T-cell (primary cell): ENCODE measurements around the gene TRIM26. TPM values are rescaled to one million over a fixed set of nuclear protein-coding genes. Genes with fewer than 3 reads are reported as not detected.

Experiments used
- ATAC-seq, 4 experiments: fragments of 200-7000 bp in 3 of 4; fragments of 150-1000 bp in 1 of 4; cut with Tn5 transposase; replicated peaks in 1 of 4; 1 replicate in 3 of 4; 2 replicates in 1 of 4; pipeline ENCODE4 v1.10.0; 2021; ENCODE audit warnings: moderate library complexity in 3 of 4, mild to moderate bottlenecking in 2 of 4, moderate number of reproducible peaks in 1 of 4
- CTCF ChIA-PET, 2 donors: fragments of 300-600 bp; sonication (Branson Sonifier 250); formaldehyde crosslinking; loops; one replicate each; lab custom pipeline; 2022; ENCODE audit warnings: antibody characterized with exemption in 2 of 2; lab: Charles Lee
- POLR2A ChIA-PET, 2 donors: fragments of 300-600 bp; sonication (Branson Sonifier 250); formaldehyde crosslinking; loops; one replicate each; lab custom pipeline; 2022; ENCODE audit warnings: antibody characterized with exemption in 2 of 2; lab: Charles Lee
- DNase-seq, 35 experiments: peaks; one replicate each; pipeline versions ENCODE4 v3.0.0 to v3.0.0-alpha.2; 2013 to 2023
- H3K27ac ChIP-seq: one replicate; pipeline ENCODE4 v1.5.1; 2013; ENCODE audit warnings: low read length
- H3K27me3 ChIP-seq, 2 experiments: replicated peaks in 1 of 2; 1 replicate in 1 of 2; 2 replicates in 1 of 2; pipeline versions ENCODE4 v1.6.1 to v1.7.0; 2013; ENCODE audit warnings: low read length in 1 of 2, mixed read lengths in 1 of 2; ENCODE audit not compliant: control insufficient read depth in 2 of 2, insufficient read depth in 2 of 2; ENCODE audit errors: extremely low read depth in 1 of 2
- H3K36me3 ChIP-seq, 2 donors: 1 replicate in 1 of 2; 2 replicates in 1 of 2; pipeline versions ENCODE4 v1.6.1 to v1.7.0; 2013; ENCODE audit warnings: low read length in 1 of 2; ENCODE audit not compliant: control insufficient read depth in 2 of 2, insufficient read depth in 1 of 2; ENCODE audit errors: extremely low read depth in 1 of 2
- H3K4me1 ChIP-seq, 2 experiments: 1 replicate in 1 of 2; 2 replicates in 1 of 2; pipeline versions ENCODE4 v1.6.1 to v1.7.0; 2013; ENCODE audit warnings: low read length in 2 of 2, mixed read lengths in 1 of 2; ENCODE audit not compliant: insufficient read depth in 2 of 2, control insufficient read depth in 1 of 2; ENCODE audit errors: extremely low read depth in 1 of 2
- H3K4me3 ChIP-seq, 2 donors: 1 replicate in 1 of 2; 2 replicates in 1 of 2; pipeline versions ENCODE4 v1.5.1 to v1.7.0; 2013; ENCODE audit warnings: mild to moderate bottlenecking in 2 of 2, low read length in 1 of 2, moderate library complexity in 1 of 2; ENCODE audit not compliant: control insufficient read depth in 1 of 2; ENCODE audit errors: extremely low read depth in 1 of 2
- H3K9me3 ChIP-seq: 2 replicates; pipeline ENCODE4 v1.7.0; 2013
- H3K27ac Mint-ChIP-seq, 2 donors: one replicate each; pipeline ENCODE4 v1.8.0; 2020 to 2021; ENCODE audit warnings: mild to moderate bottlenecking in 2 of 2, mixed read lengths in 2 of 2
- H3K27me3 Mint-ChIP-seq, 2 donors: one replicate each; pipeline ENCODE4 v1.8.0; 2021 to 2022; ENCODE audit warnings: mixed read lengths in 2 of 2
- H3K36me3 Mint-ChIP-seq: one replicate; pipeline ENCODE4 v1.8.0; 2021; ENCODE audit warnings: mixed read lengths
- H3K4me1 Mint-ChIP-seq, 3 donors: one replicate each; pipeline ENCODE4 v1.8.0; 2020 to 2022; ENCODE audit warnings: mixed read lengths in 3 of 3, mild to moderate bottlenecking in 1 of 3
- H3K4me3 Mint-ChIP-seq, 3 donors: one replicate each; pipeline ENCODE4 v1.8.0; 2020 to 2022; ENCODE audit warnings: mild to moderate bottlenecking in 3 of 3, mixed read lengths in 3 of 3, moderate library complexity in 3 of 3
- H3K9me3 Mint-ChIP-seq, 3 donors: one replicate each; pipeline ENCODE4 v1.8.0; 2020 to 2022; ENCODE audit warnings: mixed read lengths in 3 of 3
- WGBS: methylation state at CpG from one replicate; pipeline ENCODE4 v1.1.5; 2013; ENCODE audit warnings: missing lambda C conversion rate; ENCODE audit not compliant: insufficient coverage; 5-methylcytosine and 5-hydroxymethylcytosine counted together
- total RNA-seq, 35 experiments: library from RNA in 6 of 35; stranded (reverse) in 6 of 35; fragments of 120-200 nt in 1 of 35; gene quantifications; one replicate each; pipeline versions ENCODE4 v1.2.1 to v1.2.4 and lab custom pipeline; 2013 to 2026

Gene TRIM26
- total RNA-seq, 5 donors from 2014 or later (not counting 1 experiment from before 2014, with no cell fraction given), result 46.4 to 57.4 (median 54.1) TPM

DNA sequence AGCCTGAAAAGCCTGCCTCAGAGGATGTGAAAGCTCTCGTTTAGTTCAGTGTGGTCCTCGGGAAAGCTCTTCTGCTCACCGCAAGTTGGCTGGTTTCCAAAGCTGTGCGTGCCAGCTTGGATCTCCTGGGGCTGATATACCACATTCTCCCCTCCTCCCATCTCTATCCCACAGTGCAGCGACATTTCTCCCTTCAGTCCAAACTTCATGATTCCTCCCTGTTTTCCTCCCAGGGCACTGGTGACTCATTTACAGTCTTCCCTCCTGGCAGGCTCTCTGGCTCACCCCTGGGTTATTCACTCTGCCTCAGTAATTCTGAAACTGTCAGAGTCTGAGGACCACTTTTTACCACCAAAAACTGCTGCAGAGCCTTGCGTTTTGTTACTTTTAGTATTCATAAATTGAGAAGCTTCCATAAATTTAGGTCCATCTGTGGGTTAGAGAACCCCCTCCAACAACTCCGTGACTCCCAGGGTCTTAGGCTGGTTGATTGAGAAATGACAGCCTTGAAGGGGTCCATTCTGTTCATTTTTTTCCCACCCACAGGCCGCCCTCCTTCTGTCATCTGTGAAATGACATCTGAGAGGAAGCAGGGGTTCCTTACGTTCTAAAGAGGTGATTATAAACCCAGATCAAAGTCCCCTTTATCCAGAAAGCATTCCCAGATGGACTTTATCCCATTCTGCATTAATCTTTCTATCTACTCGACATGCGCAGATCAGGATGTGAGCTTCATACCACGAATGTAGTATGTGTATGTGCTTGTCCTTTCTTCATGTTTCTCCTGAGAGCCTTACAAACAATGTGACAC is 58.3 kb downstream of the TRIM26 start:
- Mint-ChIP-seq H3K36me3 (no peaks in the 10 kb centered on the region), H3K9me3 (no peaks in the 10 kb centered on the region), H3K27ac (no peak overlapping the region), H3K27me3 (peaks cover 36 to 38% of the 10 kb centered on the region in 2 donors), H3K4me3 (no peak overlapping the region), H3K4me1 (peaks cover 0 to 4% (median 4%) of the 10 kb centered on the region in 3 donors)
- ATAC-seq (no peak), DNase-seq (no peak)
- Histone ChIP-seq H3K27me3 (peaks cover 0 to 28% of the 10 kb centered on the region in 2 experiments), H3K4me1 (no peaks in the 10 kb centered on the region), H3K27ac (no peak overlapping the region), H3K9me3 (no peaks in the 10 kb centered on the region), H3K36me3 (no peaks in the 10 kb centered on the region), H3K4me3 (no peak overlapping the region)
- CTCF ChIA-PET, result no interaction called here
- WGBS, result 87% methylated on average over 5 of the region's 12 CpGs
- POLR2A ChIA-PET, result no interaction called here

DNA sequence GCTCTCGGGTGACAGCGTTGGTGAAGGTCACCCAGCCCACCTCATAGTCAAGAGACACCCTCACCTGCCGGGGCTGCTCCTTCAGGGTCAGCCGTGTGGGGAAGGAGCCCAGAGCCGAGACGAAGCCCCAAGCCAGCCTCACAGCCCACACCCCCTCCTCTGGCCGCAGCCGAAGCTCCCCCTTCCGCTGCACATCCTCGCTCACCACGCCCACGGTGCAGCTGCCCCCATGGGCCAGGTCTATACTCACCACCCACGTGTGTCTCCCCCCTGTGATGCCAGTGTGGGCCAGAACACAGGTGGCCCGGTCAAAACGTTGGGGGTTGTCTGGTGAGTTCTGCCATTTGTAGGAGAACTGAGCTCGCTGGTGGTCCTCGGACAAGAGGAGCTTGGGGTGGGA is 59.1 kb downstream of the TRIM26 start:
- Mint-ChIP-seq H3K36me3 (no peaks in the 10 kb centered on the region), H3K27ac (no peak overlapping the region), H3K4me3 (no peak overlapping the region), H3K9me3 (no peaks in the 10 kb centered on the region), H3K4me1 (peaks cover 0 to 4% (median 4%) of the 10 kb centered on the region in 3 donors), H3K27me3 (peaks cover 30 to 36% of the 10 kb centered on the region in 2 donors)
- CTCF ChIA-PET, result no interaction called here
- no peak for DNase-seq
- Histone ChIP-seq H3K4me3 (no peak overlapping the region), H3K9me3 (no peaks in the 10 kb centered on the region), H3K27me3 (peaks cover 0 to 26% of the 10 kb centered on the region in 2 experiments), H3K36me3 (no peaks in the 10 kb centered on the region), H3K27ac (no peak overlapping the region), H3K4me1 (no peaks in the 10 kb centered on the region)
- 79% methylated on average over 9 of the region's 17 CpGs for WGBS
- POLR2A ChIA-PET, result no interaction called here
- no peak for ATAC-seq

DNA sequence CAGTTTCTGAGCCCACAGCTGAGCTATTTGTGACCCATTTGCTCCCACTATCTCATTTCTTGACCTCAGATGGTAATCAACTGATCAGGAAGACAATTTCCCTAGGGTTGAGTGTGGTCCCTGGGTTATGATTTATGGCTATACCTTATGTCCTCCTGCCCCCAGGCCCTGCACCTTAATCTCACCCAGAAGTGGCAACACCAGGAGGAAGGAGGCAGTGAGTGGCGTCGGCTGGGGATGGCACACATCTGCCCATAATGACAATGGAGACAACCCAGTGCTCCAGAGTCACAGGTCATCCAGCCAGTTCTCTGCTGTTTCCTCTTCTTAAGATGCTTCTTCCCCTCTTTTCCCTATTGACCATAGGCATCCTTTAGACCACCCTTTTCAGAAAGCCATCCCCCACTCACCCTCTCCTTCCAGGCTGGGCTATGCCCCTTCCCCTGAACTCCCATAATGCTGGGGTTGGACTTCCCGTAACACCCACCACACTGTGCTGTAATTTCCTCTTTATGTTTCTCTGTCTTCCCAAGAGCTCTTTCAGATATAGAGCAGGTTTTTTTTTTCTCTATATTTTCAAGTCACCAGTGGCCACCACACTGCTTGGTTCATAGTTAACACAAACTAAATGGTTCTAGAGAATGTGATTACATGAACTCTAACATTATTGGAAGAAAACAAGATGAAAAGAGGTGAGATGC is 60.1 kb downstream of the TRIM26 start:
- no peak for ATAC-seq
- Histone ChIP-seq H3K27ac (no peak overlapping the region), H3K9me3 (no peaks in the 10 kb centered on the region), H3K36me3 (no peaks in the 10 kb centered on the region), H3K27me3 (peaks cover 0 to 21% of the 10 kb centered on the region in 2 experiments), H3K4me3 (no peak overlapping the region), H3K4me1 (no peaks in the 10 kb centered on the region)
- Mint-ChIP-seq H3K9me3 (no peaks in the 10 kb centered on the region), H3K4me3 (no peak overlapping the region), H3K27me3 (peaks cover 24 to 32% of the 10 kb centered on the region in 2 donors), H3K36me3 (no peaks in the 10 kb centered on the region), H3K4me1 (peaks cover 0 to 4% (median 4%) of the 10 kb centered on the region in 3 donors), H3K27ac (no peak overlapping the region)
- ChIA-PET POLR2A (no interaction called here), CTCF (no interaction called here)
- no peak for DNase-seq
- WGBS, result 100% methylated on average over 2 of the region's 3 CpGs

DNA sequence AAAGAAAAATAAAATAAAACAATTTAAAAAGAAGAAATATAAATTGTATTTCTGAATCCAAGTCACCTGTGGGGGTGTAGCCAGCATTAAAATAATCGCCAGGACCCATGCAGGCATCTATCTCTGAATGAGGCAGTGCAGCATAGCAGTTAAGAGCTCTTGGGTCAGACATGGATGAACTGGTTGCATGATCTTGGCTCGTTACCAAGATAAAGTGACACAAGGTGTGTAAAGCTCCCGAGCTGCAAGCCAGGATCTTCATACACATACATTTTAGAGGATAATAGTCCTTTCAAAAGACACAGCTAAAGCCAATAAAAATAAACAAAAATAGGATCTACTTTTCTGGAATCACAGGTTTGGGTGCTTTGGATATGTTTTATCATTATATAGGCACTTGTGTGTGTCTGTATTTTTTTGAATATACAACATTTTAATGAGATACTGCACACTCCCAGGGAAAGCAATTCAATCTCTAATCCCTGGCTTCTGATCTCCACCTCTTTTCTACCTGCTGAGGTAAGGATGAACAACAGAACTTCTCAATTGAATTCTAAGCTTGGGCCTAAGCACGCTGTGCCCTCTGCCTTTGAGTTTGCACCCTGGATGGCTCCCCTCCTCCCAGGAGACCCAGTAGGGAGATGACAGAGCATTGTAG is 61.1 kb downstream of the TRIM26 start:
- Histone ChIP-seq H3K27ac (no peak overlapping the region), H3K4me3 (no peak overlapping the region), H3K9me3 (no peaks in the 10 kb centered on the region), H3K36me3 (no peaks in the 10 kb centered on the region), H3K27me3 (peaks cover 0 to 27% of the 10 kb centered on the region in 2 experiments), H3K4me1 (no peaks in the 10 kb centered on the region)
- POLR2A ChIA-PET, result no interaction called here
- CTCF ChIA-PET, result interaction anchor here in 1 of 2 donors (0.8 kb wide), 1 partner anchor 21 kb away, joined by 3 read pairs; no protein-coding TSS in a partner anchor
- H3K27me3 Mint-ChIP-seq, result peaks cover 29 to 39% of the 10 kb centered on the region in 2 donors
- H3K4me1 Mint-ChIP-seq, result peaks cover 0 to 4% (median 4%) of the 10 kb centered on the region in 3 donors
- ATAC-seq (no peak), DNase-seq (no peak)
- H3K27ac Mint-ChIP-seq, result no peak overlapping the region
- 83% methylated on average over 1 of the region's 4 CpGs for WGBS
- H3K9me3 Mint-ChIP-seq, result no peaks in the 10 kb centered on the region
- no peak overlapping the region for H3K4me3 Mint-ChIP-seq
- H3K36me3 Mint-ChIP-seq, result no peaks in the 10 kb centered on the region

DNA sequence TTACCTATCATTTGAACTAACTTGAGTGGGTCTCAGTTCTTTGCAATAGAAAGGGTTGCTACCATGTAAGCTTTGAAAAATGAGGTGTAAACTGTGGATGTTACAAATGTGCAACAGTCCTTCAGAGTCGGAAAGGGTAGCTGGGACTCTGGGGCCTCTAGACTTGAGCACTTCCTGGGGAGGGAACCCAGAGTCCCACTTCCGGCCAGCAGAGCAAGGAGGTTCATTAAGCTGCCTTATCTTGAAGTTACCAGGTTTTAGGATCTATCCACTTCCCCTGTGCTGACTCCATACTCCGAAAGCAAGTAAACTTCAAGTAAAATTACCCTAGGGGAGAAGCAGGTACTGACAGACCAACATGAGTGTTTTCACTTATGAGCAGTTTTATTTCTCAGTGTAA is 61.6 kb downstream of the TRIM26 start:
- peaks cover 0 to 4% (median 4%) of the 10 kb centered on the region in 3 donors for H3K4me1 Mint-ChIP-seq
- peaks cover 0 to 32% of the 10 kb centered on the region in 2 experiments for H3K27me3 ChIP-seq
- ATAC-seq (no peak), DNase-seq (no peak)
- no peak overlapping the region for H3K4me3 Mint-ChIP-seq
- H3K4me3 ChIP-seq, result no peak overlapping the region
- no peaks in the 10 kb centered on the region for H3K36me3 ChIP-seq
- H3K36me3 Mint-ChIP-seq, result no peaks in the 10 kb centered on the region
- H3K9me3 ChIP-seq, result no peaks in the 10 kb centered on the region
- POLR2A ChIA-PET, result no interaction called here
- no peak overlapping the region for H3K27ac ChIP-seq
- H3K27me3 Mint-ChIP-seq, result peaks cover 33 to 39% of the 10 kb centered on the region in 2 donors
- H3K9me3 Mint-ChIP-seq, result no peaks in the 10 kb centered on the region
- CTCF ChIA-PET, result interaction anchor here in 1 of 2 donors (0.8 kb wide), 1 partner anchor 20 kb away, joined by 3 read pairs; no protein-coding TSS in a partner anchor
- 38% methylated on average over 1 of the region's 3 CpGs for WGBS
- no peaks in the 10 kb centered on the region for H3K4me1 ChIP-seq
- H3K27ac Mint-ChIP-seq, result no peak overlapping the region

DNA sequence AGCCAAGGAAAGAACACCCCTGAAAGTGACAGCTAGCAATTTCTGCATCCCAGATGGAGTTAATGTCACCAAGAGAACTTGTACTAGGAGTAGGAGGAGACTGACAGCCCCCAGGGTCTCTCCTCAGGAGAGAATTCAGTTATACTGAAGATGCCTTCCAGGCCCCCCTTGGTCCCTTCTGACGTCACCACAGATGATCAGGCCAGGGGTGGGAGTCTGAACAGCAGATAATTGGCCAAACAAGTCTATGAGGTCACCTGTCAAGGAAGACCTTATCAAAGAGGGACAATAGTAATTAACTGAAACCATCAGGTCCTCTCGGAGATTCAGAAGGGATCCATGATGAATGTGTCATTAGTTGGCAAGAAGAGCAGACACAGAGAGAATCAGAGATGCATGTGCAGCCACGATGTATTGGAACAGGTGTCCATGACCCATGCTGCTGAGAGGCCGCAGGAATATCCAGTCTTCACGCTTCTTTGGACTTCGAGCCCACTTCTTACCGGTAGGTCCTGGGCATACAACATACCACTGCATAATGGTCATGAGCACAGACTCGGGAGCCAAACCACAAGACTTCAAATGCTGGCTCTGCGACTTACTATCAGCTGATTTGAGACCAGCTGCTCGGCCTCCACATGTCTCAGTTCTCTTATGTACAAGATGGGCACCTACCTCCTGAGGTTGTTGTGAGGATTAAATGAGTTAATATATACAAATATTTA is 62.4 kb downstream of the TRIM26 start:
- Histone ChIP-seq H3K9me3 (no peaks in the 10 kb centered on the region), H3K36me3 (no peaks in the 10 kb centered on the region), H3K27ac (no peak overlapping the region), H3K4me3 (no peak overlapping the region), H3K27me3 (peaks cover 0 to 31% of the 10 kb centered on the region in 2 experiments), H3K4me1 (no peaks in the 10 kb centered on the region)
- 88% methylated on average over 8 of the region's 10 CpGs for WGBS
- DNase-seq (no peak), ATAC-seq (no peak)
- Mint-ChIP-seq H3K9me3 (no peaks in the 10 kb centered on the region), H3K27ac (no peak overlapping the region), H3K27me3 (peaks cover 31 to 36% of the 10 kb centered on the region in 2 donors), H3K36me3 (no peaks in the 10 kb centered on the region), H3K4me1 (peaks cover 0 to 4% (median 4%) of the 10 kb centered on the region in 3 donors), H3K4me3 (no peak overlapping the region)
- ChIA-PET POLR2A (no interaction called here), CTCF (no interaction called here)
